Measurements from ENCODE around the gene AMBRA1. TPM values are rescaled to one million over a fixed set of nuclear protein-coding genes. Genes with fewer than 3 reads are reported as not detected.
A peak's percentile ranks its signal among the peaks of the same experiment; 100 is the strongest.

The AMBRA1 gene
- polyA plus RNA-seq, 1 of the 3 experiments (the other 2 are of a cell fraction), result 10.4 TPM

GRCh38 chr11:46392421-46393230 lies 201.2 kb downstream of the AMBRA1 start:
- H3K4me2 ChIP-seq, result peak overlapping the region; percentile 94
- peak overlapping the region; percentile 52 to 60 for H3K4me3 ChIP-seq (ENCODE audit: low read depth in 2 of 2, low read length in 1 of 2)
- no peaks in the 10 kb centered on the region for H3K79me2 ChIP-seq (ENCODE audit: insufficient read depth)
- H3K27me3 ChIP-seq (ENCODE audit: insufficient read depth), result peaks cover 15% of the 10 kb centered on the region
- H3K9ac ChIP-seq, result no peak overlapping the region
- peaks cover 18% of the 10 kb centered on the region for H4K20me1 ChIP-seq (ENCODE audit: insufficient read depth)
- peak; percentile 80 for DNase-seq
- H3K9me2 ChIP-seq, result no peaks in the 10 kb centered on the region
- H3K36me3 ChIP-seq (replicated peaks in 1 of 2; ENCODE audit: control insufficient read depth in 1 of 2, insufficient read depth in 2 of 2, low read length in 1 of 2), result peaks cover 0 to 6% of the 10 kb centered on the region in 2 experiments
- H3K4me1 ChIP-seq (ENCODE audit: control insufficient read depth in 1 of 2, insufficient read depth in 2 of 2, low read depth in 1 of 2, low read length in 1 of 2), result peaks cover 0 to 27% of the 10 kb centered on the region in 2 experiments; a peak in 2 of 4 replicates
- CTCF ChIA-PET, result interaction anchor here (0.8 to 7.6 kb wide), 42 partner anchors 9 to 222 kb away, joined by 3 to 204 read pairs (median 5); partner anchors contain the start of genes AMBRA1, DGKZ and MDK
- POLR2A ChIA-PET, result interaction anchor here (1.6 kb wide), 1 partner anchor 12 kb away, joined by 7 read pairs; the partner anchor contains the start of gene MDK
- H3K27ac ChIP-seq (ENCODE audit: low read depth in 2 of 2, low read length in 1 of 2), result no peak overlapping the region
- no peak for TF ChIP-seq MEF2A (IDR thresholded peaks at IDR 0.05; ENCODE audit: borderline replicate concordance, low read depth)
- no peak for TF ChIP-seq JUND (IDR thresholded peaks at IDR 0.05)
- no peak for TF ChIP-seq TCF12 (IDR thresholded peaks at IDR 0.05)
- TF ChIP-seq, protein P1, sequence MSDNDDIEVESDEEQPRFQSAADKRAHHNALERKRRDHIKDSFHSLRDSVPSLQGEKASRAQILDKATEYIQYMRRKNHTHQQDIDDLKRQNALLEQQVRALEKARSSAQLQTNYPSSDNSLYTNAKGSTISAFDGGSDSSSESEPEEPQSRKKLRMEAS (IDR thresholded peaks at IDR 0.05; ENCODE audit: low read depth), result peak; percentile 65; the same call in 1 of the 2 replicates
- TF ChIP-seq, protein P2, sequence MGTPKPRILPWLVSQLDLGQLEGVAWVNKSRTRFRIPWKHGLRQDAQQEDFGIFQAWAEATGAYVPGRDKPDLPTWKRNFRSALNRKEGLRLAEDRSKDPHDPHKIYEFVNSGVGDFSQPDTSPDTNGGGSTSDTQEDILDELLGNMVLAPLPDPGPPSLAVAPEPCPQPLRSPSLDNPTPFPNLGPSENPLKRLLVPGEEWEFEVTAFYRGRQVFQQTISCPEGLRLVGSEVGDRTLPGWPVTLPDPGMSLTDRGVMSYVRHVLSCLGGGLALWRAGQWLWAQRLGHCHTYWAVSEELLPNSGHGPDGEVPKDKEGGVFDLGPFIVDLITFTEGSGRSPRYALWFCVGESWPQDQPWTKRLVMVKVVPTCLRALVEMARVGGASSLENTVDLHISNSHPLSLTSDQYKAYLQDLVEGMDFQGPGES (IDR thresholded peaks at IDR 0.05; ENCODE audit: low read depth, low read length), result no peak
- TF ChIP-seq RFX5 (IDR thresholded peaks at IDR 0.05; ENCODE audit: low read length), result no peak
- no peak for TF ChIP-seq TAF1 (IDR thresholded peaks at IDR 0.05; ENCODE audit: borderline replicate concordance, low read depth, low read length)
- TF ChIP-seq RAD21 (IDR thresholded peaks at IDR 0.05; ENCODE audit: low read length), result no peak
- TF ChIP-seq SIN3A (IDR thresholded peaks at IDR 0.05; ENCODE audit: borderline replicate concordance, low read depth, low read length), result peak; percentile 97; the same call in 1 of the 2 replicates
- no peak for TF ChIP-seq FOSL2 (IDR thresholded peaks at IDR 0.05; ENCODE audit: borderline replicate concordance, low read depth)
- TF ChIP-seq MXI1 (IDR thresholded peaks at IDR 0.05; ENCODE audit: low read depth, low read length), result 0 out of 2 replicates have a peak, but pooled peaks have one; percentile 30
- 0 out of 2 replicates have a peak, but pooled peaks have one; percentile 37 for TF ChIP-seq YY1 (IDR thresholded peaks at IDR 0.05; ENCODE audit: low read depth)
- TF ChIP-seq REST (IDR thresholded peaks at IDR 0.05; ENCODE audit: low read depth, low read length), result peak; percentile 100
- peak; percentile 53 for TF ChIP-seq ELF1 (IDR thresholded peaks at IDR 0.05)
- peak; percentile 10; the same call in 1 of the 2 replicates for TF ChIP-seq SMC3 (IDR thresholded peaks at IDR 0.05; ENCODE audit: low read depth, low read length)
- H3K9me3 ChIP-seq, result no peaks in the 10 kb centered on the region
- 31% methylated on average over 26 of the region's 71 CpGs for WGBS (ENCODE audit: low lambda C conversion rate)
- no peak overlapping the region for H2AFZ ChIP-seq (ENCODE audit: low read depth)
- peaks cover 17% of the 10 kb centered on the region for H3F3A ChIP-seq (replicated peaks; ENCODE audit: insufficient read depth)
